WTC11 (cell line): ENCODE results near the gene SPRR3. TPM values are rescaled to one million over a fixed set of nuclear protein-coding genes. Genes with fewer than 3 reads are reported as not detected.

ENCODE experiments used
- ATAC-seq: fragments of 200-7000 bp; cut with Tn5 transposase; 2 replicates; pipeline ENCODE4 v1.10.0; 2021; ENCODE audit warnings: mild to moderate bottlenecking, moderate library complexity
- CTCF ChIA-PET: fragments of 300-600 bp; sonication (Branson Sonifier 250); formaldehyde crosslinking; loops from one replicate; lab custom pipeline; 2021; ENCODE audit warnings: antibody characterized with exemption; lab: Charles Lee
- POLR2A ChIA-PET: fragments of 350-600 bp; sonication (Branson Sonifier 250); formaldehyde crosslinking; loops from one replicate; lab custom pipeline; 2021; ENCODE audit warnings: antibody characterized with exemption; lab: Charles Lee
- DNase-seq: peaks from one replicate; pipeline ENCODE4 v3.0.0; 2021; ENCODE audit warnings: low spot score
- H3K27ac Mint-ChIP-seq: 2 replicates; pipeline ENCODE4 v1.8.0; 2021; ENCODE audit warnings: mixed read lengths
- H3K27me3 Mint-ChIP-seq: 2 replicates; pipeline ENCODE4 v1.8.0; 2021; ENCODE audit warnings: low read depth, mild to moderate bottlenecking, moderate library complexity, mixed read lengths
- H3K36me3 Mint-ChIP-seq: 2 replicates; pipeline ENCODE4 v1.8.0; 2021; ENCODE audit warnings: mixed read lengths
- H3K4me1 Mint-ChIP-seq: 2 replicates; pipeline ENCODE4 v1.8.0; 2022; ENCODE audit warnings: mixed read lengths
- H3K4me3 Mint-ChIP-seq: 2 replicates; pipeline ENCODE4 v1.8.0; 2021; ENCODE audit warnings: mild to moderate bottlenecking, moderate library complexity, mixed read lengths
- H3K9me3 Mint-ChIP-seq: 2 replicates; pipeline ENCODE4 v1.8.0; 2021; ENCODE audit warnings: mixed read lengths
- ATF3 ChIP-seq: sonication (generic); formaldehyde crosslinking; conservative IDR thresholded peaks from 2 replicates; pipeline ENCODE4 v1.8.1; 2022; ENCODE audit warnings: mild to moderate bottlenecking, missing genetic modification reagents
- CREB1 ChIP-seq: sonication (generic); formaldehyde crosslinking; IDR thresholded peaks from 2 replicates; pipeline ENCODE4 v1.8.0; 2023; ENCODE audit warnings: mild to moderate bottlenecking, missing genetic modification reagents
- CREM ChIP-seq: sonication (generic); formaldehyde crosslinking; IDR thresholded peaks from 2 replicates; pipeline ENCODE4 v1.8.1; 2022; ENCODE audit warnings: mild to moderate bottlenecking, missing genetic modification reagents, moderate library complexity
- E2F4 ChIP-seq: sonication (generic); formaldehyde crosslinking; IDR thresholded peaks from 2 replicates; pipeline ENCODE4 v1.8.1; 2022; ENCODE audit warnings: low read depth, mild to moderate bottlenecking, moderate library complexity, missing genetic modification reagents, borderline replicate concordance
- ETV6 ChIP-seq: sonication (generic); formaldehyde crosslinking; IDR thresholded peaks from 2 replicates; pipeline ENCODE4 v1.8.1; 2022; ENCODE audit warnings: mild to moderate bottlenecking, missing genetic modification reagents
- FOXP4 ChIP-seq: sonication (generic); formaldehyde crosslinking; IDR thresholded peaks from 2 replicates; pipeline ENCODE4 v1.8.0; 2022; ENCODE audit warnings: mild to moderate bottlenecking, missing genetic modification reagents
- IRF2 ChIP-seq: sonication (generic); formaldehyde crosslinking; IDR thresholded peaks from 2 replicates; pipeline ENCODE4 v1.8.0; 2022; ENCODE audit warnings: low read depth, missing genetic modification reagents, borderline replicate concordance
- JUN ChIP-seq: sonication (generic); formaldehyde crosslinking; IDR thresholded peaks from 2 replicates; pipeline ENCODE4 v1.8.0; 2023; ENCODE audit warnings: mild to moderate bottlenecking, missing genetic modification reagents
- KAT7 ChIP-seq: sonication (generic); formaldehyde crosslinking; IDR thresholded peaks from 2 replicates; pipeline ENCODE4 v1.8.1; 2023; ENCODE audit warnings: missing genetic modification reagents, mild to moderate bottlenecking, borderline replicate concordance
- NR3C1 ChIP-seq: sonication (generic); formaldehyde crosslinking; conservative IDR thresholded peaks from 2 replicates; pipeline ENCODE4 v1.8.1; 2023; ENCODE audit warnings: low read depth, mild to moderate bottlenecking, missing genetic modification reagents
- RORB ChIP-seq: fragments of 250-450 bp; sonication (Bioruptor Pico); IDR thresholded peaks from 2 replicates; pipeline ENCODE4 v1.9.0; 2021; ENCODE audit warnings: mild to moderate bottlenecking
- SOX15 ChIP-seq: fragments of 250-450 bp; sonication (Bioruptor Pico); IDR thresholded peaks from 2 replicates; pipeline ENCODE4 v1.9.0; 2021; ENCODE audit warnings: mild to moderate bottlenecking
- SP1 ChIP-seq: sonication (generic); formaldehyde crosslinking; conservative IDR thresholded peaks from 2 replicates; pipeline ENCODE4 v1.8.1; 2022; ENCODE audit warnings: missing genetic modification reagents
- STAT6 ChIP-seq: sonication (generic); formaldehyde crosslinking; conservative IDR thresholded peaks from 2 replicates; pipeline ENCODE4 v1.8.1; 2023; ENCODE audit warnings: mild to moderate bottlenecking, low read depth, missing genetic modification reagents, moderate library complexity
- ZNF219 ChIP-seq: sonication (generic); formaldehyde crosslinking; IDR thresholded peaks from 2 replicates; pipeline ENCODE4 v1.8.0; 2023; ENCODE audit warnings: missing genetic modification reagents, mild to moderate bottlenecking, borderline replicate concordance
- ZNF281 ChIP-seq: sonication (generic); formaldehyde crosslinking; IDR thresholded peaks from 2 replicates; pipeline ENCODE4 v1.8.0; 2023; ENCODE audit warnings: mild to moderate bottlenecking, missing genetic modification reagents
- total RNA-seq: library from RNA; stranded (reverse); gene quantifications from 3 replicates; pipeline ENCODE4 v1.2.3, GENCODE V29; 2021

The SPRR3 gene
- total RNA-seq, 1 experiment from 2014 or later, result not detected

- TF ChIP-seq IRF2 (CRISPR knock-in tag), result no peak
- TF ChIP-seq KAT7 (CRISPR knock-in tag), result no peak
- no peak for TF ChIP-seq ZNF281 (CRISPR knock-in tag)
- no peak for TF ChIP-seq ZNF219 (CRISPR knock-in tag)
- TF ChIP-seq ETV6 (CRISPR knock-in tag), result no peak
Observed at GRCh38 chr1:152997901-152998300, 3.6 kb upstream of the SPRR3 start (continued).

GRCh38 chr1:152998476-152998875, 3.1 kb upstream of the SPRR3 start:
- CTCF ChIA-PET, result no interaction called here
- POLR2A ChIA-PET, result no interaction called here
- Mint-ChIP-seq H3K9me3 (peaks cover 20% of the 10 kb centered on the region), H3K4me1 (peaks cover 12% of the 10 kb centered on the region), H3K27me3 (no peaks in the 10 kb centered on the region; the same call in 1 of the 2 replicates), H3K4me3 (no peak overlapping the region), H3K36me3 (peaks cover 6% of the 10 kb centered on the region; the same call in 1 of the 2 replicates), H3K27ac (no peak overlapping the region)
- TF ChIP-seq NR3C1 (CRISPR knock-in tag) (no peak), RORB (CRISPR knock-in tag) (no peak), CREM (CRISPR knock-in tag) (no peak), STAT6 (no peak)
- ATAC-seq (no peak), DNase-seq (no peak)

GRCh38 chr1:152999818-153000217, 1.7 kb upstream of the SPRR3 start:
- Mint-ChIP-seq H3K27ac (no peak overlapping the region), H3K9me3 (peaks cover 12% of the 10 kb centered on the region), H3K4me1 (peaks cover 12% of the 10 kb centered on the region), H3K27me3 (no peaks in the 10 kb centered on the region; the same call in 1 of the 2 replicates), H3K4me3 (no peak overlapping the region), H3K36me3 (peaks cover 6% of the 10 kb centered on the region; the same call in 1 of the 2 replicates)
- ATAC-seq (no peak), DNase-seq (no peak)
- TF ChIP-seq CREB1 (CRISPR knock-in tag), result no peak
- no peak for TF ChIP-seq ETV6 (CRISPR knock-in tag)
- TF ChIP-seq RORB (CRISPR knock-in tag), result no peak
- no peak for TF ChIP-seq JUN (CRISPR knock-in tag)
- TF ChIP-seq E2F4 (CRISPR knock-in tag), result no peak
- TF ChIP-seq SOX15 (CRISPR knock-in tag), result no peak
- no peak for TF ChIP-seq SP1 (CRISPR knock-in tag)
- no peak for TF ChIP-seq FOXP4 (CRISPR knock-in tag)
- no peak for TF ChIP-seq ATF3 (CRISPR knock-in tag)
- CTCF ChIA-PET, result interaction anchor here (1.1 to 1.5 kb wide), 3 partner anchors 122 to 289 kb away, joined by 3 to 5 read pairs (median 5); no protein-coding TSS in a partner anchor
- POLR2A ChIA-PET, result no interaction called here
